ENCODE results near the gene RXFP2. TPM values are rescaled to one million over a fixed set of nuclear protein-coding genes. Genes with fewer than 3 reads are reported as not detected.

Gene RXFP2
- total RNA-seq, 1 experiment from 2014 or later = not detected

DNA sequence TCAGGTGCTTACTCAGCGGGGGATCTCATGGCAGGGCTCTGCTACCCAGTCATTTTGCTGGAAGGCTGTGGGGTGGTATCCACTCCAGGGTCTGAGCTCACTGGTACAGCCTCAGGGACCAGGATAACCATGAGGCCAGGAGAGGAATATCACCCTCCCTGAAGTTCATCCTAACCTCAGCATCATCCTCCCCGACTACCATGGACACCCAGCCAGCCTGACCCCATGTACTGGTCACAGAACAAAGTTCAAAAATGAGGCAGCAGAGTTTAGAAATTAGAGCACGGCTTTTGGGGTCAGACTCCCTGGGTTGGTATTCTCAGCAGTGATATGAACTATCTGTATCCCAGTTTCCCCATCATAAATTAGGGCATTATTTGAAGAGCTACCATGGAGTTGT, 35.5 kb upstream of the RXFP2 start:
- POLR2A ChIA-PET (ENCODE audit: low non-redundant PET) = no interaction called here
- intact Hi-C loops (cut with micrococcal nuclease; ENCODE audit: unreplicated experiment) = no loop called here

DNA sequence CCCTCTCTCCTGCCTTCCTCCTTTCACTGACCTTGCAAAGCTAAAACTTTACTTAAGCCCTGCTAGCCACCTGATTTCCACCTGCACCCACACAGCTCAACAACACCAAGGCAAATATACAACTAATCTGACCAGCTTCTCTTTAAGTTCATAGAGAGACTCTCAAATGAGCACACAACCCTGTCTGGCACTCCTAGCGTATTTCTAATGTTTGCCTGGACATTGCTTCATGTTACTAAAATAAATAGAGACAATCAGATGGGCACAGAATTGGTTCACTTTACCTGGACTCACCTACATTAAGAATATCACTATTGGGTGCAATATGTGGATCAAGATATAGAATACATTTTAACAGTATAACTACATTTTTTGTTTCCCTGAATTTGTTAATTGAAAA, 33.2 kb upstream of the RXFP2 start:
- Histone ChIP-seq H3K27me3 (replicated peaks; ENCODE audit: insufficient read depth, low read depth, low read length, poor library complexity) (no peaks in the 10 kb centered on the region), H3K4me1 (ENCODE audit: insufficient read depth, low read length, poor library complexity, severe bottlenecking) (no peaks in the 10 kb centered on the region), H3K27ac (ENCODE audit: low read depth, low read length, poor library complexity, severe bottlenecking) (no peak overlapping the region), H3K9me3 (ENCODE audit: low read depth, low read length, poor library complexity, severe bottlenecking) (no peaks in the 10 kb centered on the region), H3K4me3 (ENCODE audit: low read depth, low read length, poor library complexity, severe bottlenecking) (no peak overlapping the region), H3K36me3 (ENCODE audit: insufficient read depth, low read length, poor library complexity, severe bottlenecking) (no peaks in the 10 kb centered on the region)
- DNase-seq (ENCODE audit: low spot score) = no peak
- intact Hi-C loops (cut with micrococcal nuclease; ENCODE audit: unreplicated experiment) = no loop called here
- ChIA-PET CTCF (no interaction called here), POLR2A (ENCODE audit: low non-redundant PET) (no interaction called here)
- no TSS peak for BruUV-seq (replicated peaks)
- no peak for TF ChIP-seq EZH2 (IDR thresholded peaks at IDR 0.05; ENCODE audit: borderline replicate concordance, low read depth, low read length, poor library complexity, severe bottlenecking)
- TF ChIP-seq, protein P1, sequence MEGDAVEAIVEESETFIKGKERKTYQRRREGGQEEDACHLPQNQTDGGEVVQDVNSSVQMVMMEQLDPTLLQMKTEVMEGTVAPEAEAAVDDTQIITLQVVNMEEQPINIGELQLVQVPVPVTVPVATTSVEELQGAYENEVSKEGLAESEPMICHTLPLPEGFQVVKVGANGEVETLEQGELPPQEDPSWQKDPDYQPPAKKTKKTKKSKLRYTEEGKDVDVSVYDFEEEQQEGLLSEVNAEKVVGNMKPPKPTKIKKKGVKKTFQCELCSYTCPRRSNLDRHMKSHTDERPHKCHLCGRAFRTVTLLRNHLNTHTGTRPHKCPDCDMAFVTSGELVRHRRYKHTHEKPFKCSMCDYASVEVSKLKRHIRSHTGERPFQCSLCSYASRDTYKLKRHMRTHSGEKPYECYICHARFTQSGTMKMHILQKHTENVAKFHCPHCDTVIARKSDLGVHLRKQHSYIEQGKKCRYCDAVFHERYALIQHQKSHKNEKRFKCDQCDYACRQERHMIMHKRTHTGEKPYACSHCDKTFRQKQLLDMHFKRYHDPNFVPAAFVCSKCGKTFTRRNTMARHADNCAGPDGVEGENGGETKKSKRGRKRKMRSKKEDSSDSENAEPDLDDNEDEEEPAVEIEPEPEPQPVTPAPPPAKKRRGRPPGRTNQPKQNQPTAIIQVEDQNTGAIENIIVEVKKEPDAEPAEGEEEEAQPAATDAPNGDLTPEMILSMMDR (conservative IDR thresholded peaks at IDR 0.05; ENCODE audit: low read depth, low read length) = no peak

More for the DNA sequence above, 35.5 kb upstream of the RXFP2 start:
- TF ChIP-seq EZH2 (IDR thresholded peaks at IDR 0.05; ENCODE audit: borderline replicate concordance, low read depth, low read length, poor library complexity, severe bottlenecking) = no peak
- TF ChIP-seq, protein P1 (conservative IDR thresholded peaks at IDR 0.05; ENCODE audit: low read depth, low read length) = no peak
- Histone ChIP-seq H3K4me3 (ENCODE audit: low read depth, low read length, poor library complexity, severe bottlenecking) (no peak overlapping the region), H3K9me3 (ENCODE audit: low read depth, low read length, poor library complexity, severe bottlenecking) (no peaks in the 10 kb centered on the region), H3K27ac (ENCODE audit: low read depth, low read length, poor library complexity, severe bottlenecking) (no peak overlapping the region), H3K4me1 (ENCODE audit: insufficient read depth, low read length, poor library complexity, severe bottlenecking) (no peaks in the 10 kb centered on the region), H3K36me3 (ENCODE audit: insufficient read depth, low read length, poor library complexity, severe bottlenecking) (no peaks in the 10 kb centered on the region), H3K27me3 (replicated peaks; ENCODE audit: insufficient read depth, low read depth, low read length, poor library complexity) (peaks cover under 1% of the 10 kb centered on the region)
- DNase-seq (ENCODE audit: low spot score) = no peak
- BruUV-seq (replicated peaks) = no TSS peak
- CTCF ChIA-PET = no interaction called here

DNA sequence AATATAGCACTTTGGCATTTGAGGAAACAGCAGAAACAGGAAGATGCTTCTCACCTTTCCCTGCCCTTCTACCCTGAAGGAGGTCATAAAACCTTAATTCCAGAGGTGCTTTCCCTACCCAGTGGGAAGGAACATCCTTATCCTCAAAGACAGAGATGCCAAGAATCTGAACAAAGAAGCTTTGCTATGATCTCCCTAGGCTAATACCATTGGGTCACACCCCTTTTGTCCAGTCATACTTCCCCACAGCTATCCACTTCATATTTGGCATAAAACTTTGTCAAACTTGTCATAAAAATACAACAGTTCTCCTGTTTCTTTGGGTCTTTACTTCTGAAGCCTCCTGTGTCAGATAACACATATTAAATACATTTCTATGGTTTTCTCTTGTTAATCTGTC, 21.7 kb upstream of the RXFP2 start:
- Histone ChIP-seq H3K36me3 (ENCODE audit: insufficient read depth, low read length, poor library complexity, severe bottlenecking) (no peaks in the 10 kb centered on the region), H3K4me1 (ENCODE audit: insufficient read depth, low read length, poor library complexity, severe bottlenecking) (peaks cover 5% of the 10 kb centered on the region), H3K9me3 (ENCODE audit: low read depth, low read length, poor library complexity, severe bottlenecking) (no peaks in the 10 kb centered on the region), H3K4me3 (ENCODE audit: low read depth, low read length, poor library complexity, severe bottlenecking) (no peak overlapping the region), H3K27me3 (replicated peaks; ENCODE audit: insufficient read depth, low read depth, low read length, poor library complexity) (no peaks in the 10 kb centered on the region), H3K27ac (ENCODE audit: low read depth, low read length, poor library complexity, severe bottlenecking) (no peak overlapping the region)
- DNase-seq (ENCODE audit: low spot score) = no peak
- intact Hi-C loops (cut with micrococcal nuclease; ENCODE audit: unreplicated experiment) = no loop called here
- BruUV-seq (replicated peaks) = no TSS peak
- ChIA-PET CTCF (no interaction called here), POLR2A (ENCODE audit: low non-redundant PET) (no interaction called here)
- no peak for TF ChIP-seq EZH2 (IDR thresholded peaks at IDR 0.05; ENCODE audit: borderline replicate concordance, low read depth, low read length, poor library complexity, severe bottlenecking)
- TF ChIP-seq, protein P1 (conservative IDR thresholded peaks at IDR 0.05; ENCODE audit: low read depth, low read length) = no peak
